Activated CD4-positive, alpha-beta T cell treated with anti-CD3 and anti-CD28 coated beads, Interleukin-2, amount 50 U/mL, for 48 hours (primary cell): ENCODE results near the gene CEP120.
A peak's percentile ranks its signal among the peaks of the same experiment; 100 is the strongest.
"Not testable (repeated sequence)": the region's sequence is repeated elsewhere in the genome, so short reads cannot be mapped to it uniquely, and the experiment has no call there.

Experiments used
- DNase-seq, 2 experiments: peaks; one replicate each; pipeline ENCODE4 v3.0.0-alpha.2; 2020

The CEP120 gene

DNA sequence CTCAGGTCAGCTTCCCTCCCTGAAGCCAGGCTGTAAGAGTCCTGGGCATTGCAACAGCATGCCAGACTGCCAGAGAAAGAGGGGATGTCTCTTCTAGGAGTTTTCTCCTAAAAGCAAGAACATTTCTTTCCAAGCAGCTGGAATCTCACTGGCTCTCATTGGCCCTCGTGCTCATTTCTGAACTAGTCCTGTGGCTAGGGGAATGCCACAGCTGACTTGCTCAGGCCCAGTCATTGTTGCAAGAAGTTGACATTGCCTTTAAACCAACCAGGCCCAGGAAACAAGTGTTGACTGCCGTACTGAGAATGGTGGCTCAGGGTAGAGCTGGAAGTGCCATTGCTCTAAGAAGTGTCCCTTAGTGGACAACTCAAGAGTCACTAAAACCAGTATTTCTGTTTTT is 15.0 kb upstream of the CEP120 start:
- peak; percentile 33 to 34 for DNase-seq

DNA sequence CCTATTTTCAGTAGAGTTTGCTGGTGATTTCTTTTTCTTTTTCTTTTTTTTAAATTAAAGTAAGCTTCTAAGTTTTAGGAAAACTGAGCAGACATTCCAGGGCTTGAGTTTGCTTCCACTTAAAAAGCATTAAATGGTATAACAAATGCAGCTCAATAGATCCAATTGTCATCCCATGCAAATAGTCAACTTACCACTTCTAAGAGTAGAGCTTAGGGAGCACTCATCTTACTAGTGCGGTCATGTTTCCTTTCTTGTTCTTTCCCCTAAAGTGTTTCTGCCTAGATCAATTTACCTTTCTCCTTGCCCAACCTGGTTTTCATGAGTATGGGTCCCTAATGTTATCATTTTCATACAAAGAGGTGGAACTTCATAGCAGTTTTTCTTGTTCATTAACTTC is 13.0 kb upstream of the CEP120 start:
- no peak for DNase-seq

DNA sequence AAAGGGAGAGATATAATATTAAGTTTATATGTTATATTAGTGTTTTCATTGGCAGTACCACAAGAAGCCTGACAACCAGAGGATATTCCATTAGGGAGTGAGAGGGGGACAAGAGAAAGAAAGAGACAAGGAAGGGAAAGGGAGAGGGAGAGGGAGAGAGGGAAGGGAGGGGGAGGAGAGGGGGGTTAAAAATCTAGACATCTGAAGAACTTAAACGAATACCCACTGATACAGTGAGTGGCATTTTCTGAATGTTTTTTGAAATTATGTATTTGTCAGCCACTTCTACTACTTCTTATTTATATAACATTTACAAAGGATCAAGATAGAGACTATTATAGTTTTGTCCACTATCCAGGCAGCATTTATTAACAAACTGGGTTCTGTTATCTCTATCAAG is 11.6 kb upstream of the CEP120 start:
- DNase-seq = no peak

GRCh38 chr5:123433596-123433995 is 10.4 kb upstream of the CEP120 start:
- DNase-seq = no peak

DNA sequence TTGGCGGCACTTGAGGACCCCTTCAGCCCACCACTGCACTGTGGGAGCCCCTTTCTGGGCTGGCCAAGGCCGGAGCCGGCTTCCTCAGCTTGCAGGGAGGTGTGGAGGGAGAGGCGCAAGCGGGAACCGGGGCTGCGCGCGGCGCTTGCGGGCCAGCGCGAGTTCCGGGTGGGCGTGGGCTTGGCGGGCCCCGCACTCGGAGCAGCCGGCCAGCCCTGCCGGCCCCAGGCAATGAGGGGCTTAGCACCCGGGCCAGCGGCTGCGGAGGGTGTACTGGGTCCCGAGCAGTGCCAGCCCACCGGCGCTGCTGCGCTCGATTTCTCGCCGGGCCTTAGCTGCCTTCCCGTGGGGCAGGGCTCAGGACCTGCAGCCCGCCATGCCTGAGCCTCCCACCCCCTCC is 7.2 kb upstream of the CEP120 start:
- not testable (repeated sequence) for DNase-seq

DNA sequence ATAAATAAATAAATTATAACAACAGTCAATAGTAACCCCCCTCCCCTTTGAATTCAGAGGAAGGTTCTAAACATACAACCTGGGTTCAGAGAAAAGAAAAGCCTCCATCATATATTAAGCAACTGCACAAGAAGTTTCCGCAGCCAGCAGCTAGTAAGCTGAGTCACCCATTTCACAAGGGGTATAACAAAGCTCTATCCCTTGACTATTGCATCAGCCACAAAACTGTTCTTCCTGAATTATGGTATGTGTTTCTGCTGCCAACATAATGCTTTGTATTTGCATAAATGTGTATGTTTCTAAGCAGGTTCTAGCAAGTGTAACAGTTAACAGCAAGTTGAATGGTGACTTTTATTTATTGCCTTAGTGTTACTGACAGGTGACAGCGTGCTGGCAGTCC is 6.8 kb upstream of the CEP120 start:
- no peak for DNase-seq

DNA sequence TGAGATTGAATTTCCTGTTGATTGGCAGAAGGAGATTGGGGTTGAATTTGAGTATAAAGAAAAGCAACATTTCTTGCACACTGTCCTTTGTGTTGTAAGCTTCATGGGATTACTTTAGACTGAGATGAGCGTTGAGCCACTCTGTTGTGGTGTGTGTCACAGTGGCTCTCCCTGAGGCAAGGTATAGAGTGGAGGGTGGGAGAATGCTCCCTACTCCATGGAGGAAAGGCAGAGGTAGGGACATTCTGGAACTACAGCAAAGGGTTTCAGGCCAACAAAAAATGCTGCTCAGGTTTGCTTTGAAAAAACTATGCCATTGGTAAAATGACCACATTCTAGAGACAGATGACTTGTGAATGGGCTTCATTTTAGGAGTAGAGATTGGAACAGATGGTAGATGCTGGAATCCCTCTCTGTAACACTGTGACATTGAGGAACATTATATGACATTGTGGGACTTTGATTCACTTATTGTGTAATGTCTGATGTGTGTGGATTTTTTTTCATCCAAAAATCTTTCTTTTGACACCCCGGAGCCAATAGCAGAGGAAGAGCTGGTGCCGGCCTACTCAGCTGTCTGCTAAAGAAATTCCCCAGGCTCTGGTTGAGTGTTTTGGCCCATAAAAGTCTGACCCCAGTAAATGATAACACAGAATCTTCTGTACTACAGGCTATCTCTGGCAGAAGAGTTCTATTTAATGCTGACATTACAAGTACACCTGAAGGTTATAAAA is 6.2 kb upstream of the CEP120 start:
- no peak for DNase-seq

DNA sequence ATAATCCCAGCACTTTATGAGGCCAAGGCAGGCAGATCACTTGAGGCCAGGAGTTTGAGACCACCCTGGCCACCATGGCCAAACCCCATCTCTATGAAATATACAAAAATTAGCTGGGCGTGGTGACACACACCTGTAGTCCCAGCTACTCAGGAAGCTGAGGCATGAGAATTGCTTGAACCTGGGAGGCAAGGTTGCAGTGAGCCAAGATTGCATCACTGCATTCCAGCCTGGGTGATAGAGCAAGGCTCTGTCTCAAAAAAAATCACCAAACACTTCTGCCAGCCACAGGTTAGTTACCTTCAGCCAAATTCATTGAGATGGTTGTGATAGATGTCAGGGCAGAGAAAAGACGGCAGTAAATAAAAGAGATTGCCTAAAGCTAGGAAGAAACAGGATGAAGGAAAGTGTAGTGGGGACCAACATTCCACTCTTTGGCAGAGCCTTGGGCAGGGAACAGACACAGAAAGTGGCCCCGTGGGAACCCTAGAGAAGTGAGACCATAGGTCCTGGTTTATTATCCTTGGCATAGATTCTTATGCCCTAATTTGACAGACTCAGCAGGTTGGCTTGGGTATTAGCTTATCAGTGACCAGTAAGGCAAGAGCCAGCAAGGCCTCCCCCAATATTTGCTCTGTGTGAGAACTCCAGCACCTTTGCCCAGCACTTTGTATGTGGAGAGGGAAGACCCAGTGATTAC is 5.5 kb upstream of the CEP120 start:
- no peak for DNase-seq

- no peak for DNase-seq
Observed at GRCh38 chr5:123427281-123427680, 4.1 kb upstream of the CEP120 start.

DNA sequence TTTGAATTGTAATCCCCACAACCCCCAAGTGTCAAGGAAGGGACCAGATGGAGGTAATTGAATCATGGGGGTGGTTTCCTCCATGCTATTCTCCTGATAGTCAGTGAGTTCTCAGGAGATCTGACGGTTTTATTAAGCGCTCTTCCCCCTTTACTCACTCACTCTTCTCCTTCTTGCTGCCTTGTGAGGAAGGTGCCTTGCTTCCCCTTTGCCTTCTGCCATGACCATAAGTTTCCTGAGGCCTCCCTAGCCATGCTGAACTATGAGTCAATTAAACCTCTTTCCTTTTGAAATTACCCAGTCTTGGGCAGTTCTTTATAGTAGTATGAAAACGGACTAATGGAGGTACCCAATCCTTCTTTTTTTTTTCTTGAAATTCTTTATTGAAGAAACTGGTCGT is 2.2 kb upstream of the CEP120 start:
- no peak for DNase-seq

GRCh38 chr5:123422433-123423277 is 548 bp downstream of the CEP120 start:
- peak; percentile 25 to 41 for DNase-seq

DNA sequence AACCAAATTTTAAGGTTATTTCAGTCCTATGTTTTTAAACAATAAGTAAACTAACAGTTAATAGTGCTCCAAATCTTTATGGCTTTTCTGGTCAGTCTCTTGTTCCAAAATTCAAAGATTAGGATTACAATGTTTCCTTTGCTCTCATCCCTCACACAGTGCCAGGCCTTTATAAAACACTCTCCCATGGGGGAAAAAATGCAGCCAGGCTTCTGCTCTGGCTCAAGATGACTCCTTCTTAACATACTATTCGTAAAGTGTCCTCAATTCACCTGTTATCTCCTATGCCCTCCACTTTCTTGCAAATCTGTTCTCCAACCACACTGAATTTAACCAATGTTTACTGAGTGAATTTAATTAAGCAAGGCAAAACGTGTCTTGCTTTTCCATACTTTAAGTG is 1.4 kb downstream of the CEP120 start:
- DNase-seq = no peak

- DNase-seq = no peak
Observed at GRCh38 chr5:123414974-123415373, 8.2 kb downstream of the CEP120 start.

- no peak for DNase-seq
Observed at GRCh38 chr5:123412206-123412605, 11.0 kb downstream of the CEP120 start.

- not testable (repeated sequence) for DNase-seq
Observed at GRCh38 chr5:123401999-123402398, 21.2 kb downstream of the CEP120 start.

DNA sequence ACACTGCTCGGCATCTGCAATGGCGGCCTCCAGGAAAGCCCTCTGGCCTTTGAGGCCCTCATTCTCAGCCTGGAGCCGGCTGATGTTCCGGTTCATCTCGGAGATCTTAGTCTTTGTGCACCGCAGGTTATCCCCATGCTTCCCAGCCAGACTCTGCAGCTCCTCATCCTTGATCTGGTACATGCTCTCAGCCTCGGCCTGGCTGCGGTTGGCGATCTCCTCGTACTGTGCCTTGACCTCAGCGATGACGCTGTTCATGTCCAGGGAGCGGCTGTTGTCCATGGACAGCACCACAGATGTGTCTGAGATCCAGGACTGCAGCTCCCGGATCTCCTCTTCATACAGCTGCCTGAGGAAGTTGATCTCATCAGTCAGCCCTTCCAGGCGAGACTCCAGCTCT is 21.9 kb downstream of the CEP120 start:
- no peak for DNase-seq

- not testable (repeated sequence) for DNase-seq
Observed at GRCh38 chr5:123400870-123401291, 22.3 kb downstream of the CEP120 start.

- DNase-seq = no peak
Observed at GRCh38 chr5:123398058-123398733, 25.0 kb downstream of the CEP120 start.

- no peak for DNase-seq
Observed at GRCh38 chr5:123397538-123397937, 25.7 kb downstream of the CEP120 start.

DNA sequence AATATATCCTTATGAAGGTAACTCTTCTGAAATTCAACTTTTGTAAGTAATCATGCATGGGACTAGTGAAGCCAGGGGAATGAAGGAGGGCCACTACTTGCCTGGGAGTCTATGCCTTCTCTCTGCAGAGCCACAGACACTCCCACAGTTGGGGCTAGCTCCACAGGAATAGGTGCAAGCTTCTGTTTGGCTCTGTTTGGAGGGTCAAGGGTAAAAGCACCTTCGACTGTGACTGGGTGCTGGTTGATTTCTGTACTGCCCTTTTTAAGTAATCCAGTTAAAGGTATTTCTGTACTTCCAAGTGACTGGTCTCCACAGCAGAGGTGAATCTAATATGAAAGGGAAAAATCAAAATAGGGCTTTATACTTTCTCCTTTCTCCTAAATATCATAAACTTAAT is 32.2 kb downstream of the CEP120 start:
- no peak for DNase-seq

GRCh38 chr5:123389794-123390193 is 33.4 kb downstream of the CEP120 start:
- DNase-seq = no peak

- DNase-seq = no peak
Observed at GRCh38 chr5:123387313-123387712, 35.9 kb downstream of the CEP120 start.

- DNase-seq = no peak
Observed at GRCh38 chr5:123382252-123382651, 41.0 kb downstream of the CEP120 start.
